SH-SY5Y (cell line): Measurements from ENCODE around the gene CSNK1G2.

Experiments used
- GATA2 ChIP-seq: IDR thresholded peaks from 2 replicates; pipeline ENCODE4 v1.6.1; 2011; ENCODE audit warnings: mild to moderate bottlenecking, low read depth, low read length
- GATA3 ChIP-seq: IDR thresholded peaks from 2 replicates; pipeline ENCODE4 v1.6.1; 2011; ENCODE audit warnings: low read depth, mild to moderate bottlenecking, low read length, moderate library complexity

- TF ChIP-seq GATA2 = no peak
- no peak for TF ChIP-seq GATA3
Measured at GRCh38 chr19:2011169-2011568, 70.2 kb downstream of the CSNK1G2 start.
